ENCODE data around the gene ZMYND10. TPM values are rescaled to one million over a fixed set of nuclear protein-coding genes. Genes with fewer than 3 reads are reported as not detected.
A peak's percentile ranks its signal among the peaks of the same experiment; 100 is the strongest.

The ZMYND10 gene
- total RNA-seq, 3 donors from 2014 or later = 0.71 to 1.0 (median 0.96) TPM

DNA sequence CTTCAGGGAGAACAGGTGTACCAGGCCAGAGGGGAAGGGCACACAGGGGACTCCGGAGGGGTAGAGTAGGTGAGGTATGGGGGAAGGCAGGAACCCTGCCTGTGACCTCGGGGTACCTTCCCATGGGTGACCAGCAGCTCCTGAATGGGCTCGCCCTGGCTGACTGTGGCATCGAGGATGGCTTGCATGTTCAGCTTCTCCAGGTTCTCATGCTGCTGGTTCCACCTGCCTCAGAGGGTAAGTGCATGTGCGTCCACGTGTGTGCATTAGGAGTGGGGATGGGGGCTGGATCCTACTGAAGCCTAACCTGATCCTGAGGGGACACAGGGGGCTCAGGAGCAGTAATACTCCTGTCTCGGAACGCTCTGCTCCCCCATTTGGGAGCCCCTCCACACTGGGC lies 524 bp downstream of the ZMYND10 start:
- H3K4me3 Mint-ChIP-seq = no peak overlapping the region
- ATAC-seq (no peak), DNase-seq (no peak)
- H3K4me1 Mint-ChIP-seq (ENCODE audit: low read depth) = peaks cover 47% of the 10 kb centered on the region
- H3K27me3 Mint-ChIP-seq (ENCODE audit: low read depth) = no peaks in the 10 kb centered on the region
- H3K36me3 Mint-ChIP-seq (ENCODE audit: insufficient read depth) = peaks cover 14% of the 10 kb centered on the region
- no peaks in the 10 kb centered on the region for H3K9me3 Mint-ChIP-seq

DNA sequence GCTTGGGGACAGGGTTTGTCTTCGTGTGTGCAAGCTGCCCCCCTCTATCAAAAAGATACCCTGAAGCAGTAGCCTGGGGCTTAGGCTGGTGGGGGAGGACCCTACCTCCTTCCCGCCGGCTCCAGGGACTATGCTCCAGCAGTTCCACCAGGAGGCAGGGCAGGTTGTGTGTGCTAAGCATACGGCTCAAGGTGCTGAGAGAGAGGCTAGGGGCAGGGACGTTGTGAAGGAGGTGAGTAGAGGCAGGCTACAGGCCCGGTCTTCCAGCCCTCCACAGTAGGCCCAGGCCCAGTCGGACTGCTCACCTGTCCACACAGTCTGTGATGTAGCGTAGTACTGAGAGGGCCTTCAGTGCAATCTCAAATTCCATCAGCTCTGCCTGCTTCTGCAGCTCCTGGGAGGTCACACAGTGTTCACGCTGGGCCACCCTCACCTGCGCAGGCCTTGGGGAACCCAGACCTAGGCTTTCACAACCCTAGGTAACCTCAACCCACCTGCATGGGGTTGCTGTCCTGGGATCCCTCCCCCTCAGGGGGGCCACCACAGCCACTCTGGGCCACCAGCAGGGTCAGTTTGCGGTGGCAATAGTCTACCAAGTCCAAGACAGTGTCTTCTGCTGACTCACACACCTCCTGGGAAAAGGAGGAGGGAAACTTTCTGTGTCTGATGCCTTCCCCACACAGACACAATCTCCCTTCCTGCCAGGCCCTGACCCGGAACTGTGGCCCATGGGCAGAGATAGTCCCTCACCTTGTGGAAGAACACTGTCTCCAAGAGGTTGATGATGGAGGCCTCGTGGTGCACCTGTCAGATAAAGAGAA lies 2.5 kb downstream of the ZMYND10 start:
- DNase-seq (no peak), ATAC-seq (no peak)
- Mint-ChIP-seq H3K36me3 (ENCODE audit: insufficient read depth) (peaks cover 7% of the 10 kb centered on the region), H3K27me3 (ENCODE audit: low read depth) (no peaks in the 10 kb centered on the region), H3K9me3 (no peaks in the 10 kb centered on the region), H3K4me1 (ENCODE audit: low read depth) (peaks cover 46% of the 10 kb centered on the region), H3K4me3 (no peak overlapping the region)

DNA sequence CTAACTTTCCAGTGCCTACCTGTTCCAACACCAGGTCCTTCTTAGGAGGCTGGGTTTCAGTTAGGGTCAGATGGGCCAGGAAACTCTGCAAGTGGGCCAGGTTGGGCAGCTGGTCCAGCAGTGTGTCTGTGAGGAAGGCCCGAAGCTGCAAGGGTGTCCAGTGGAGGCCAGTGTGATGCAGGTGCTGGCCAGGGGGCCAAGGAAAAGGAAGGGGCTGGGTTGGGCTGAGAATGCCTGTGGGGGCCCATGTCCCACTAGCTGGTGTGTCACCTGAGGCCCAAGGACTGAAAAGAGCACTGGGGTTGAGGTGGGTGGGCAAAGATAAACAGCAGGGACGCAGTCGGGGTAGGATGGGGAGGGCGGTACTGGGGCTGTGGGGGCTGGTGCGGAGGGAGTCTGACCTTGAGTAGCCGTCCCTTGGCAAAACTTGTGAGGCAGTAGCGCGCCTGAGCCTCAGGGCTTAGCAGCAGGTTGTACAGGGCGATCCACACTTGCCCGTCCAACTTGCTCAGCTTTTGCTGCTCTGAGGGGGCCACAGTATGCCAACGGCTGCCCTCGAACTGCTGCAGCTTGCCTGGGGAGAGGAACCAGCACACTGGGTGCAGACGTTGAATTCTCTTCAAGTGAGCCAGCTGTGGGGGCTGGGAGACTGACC lies 3.4 kb downstream of the ZMYND10 start:
- no peaks in the 10 kb centered on the region for H3K36me3 Mint-ChIP-seq (ENCODE audit: insufficient read depth)
- DNase-seq (no peak), ATAC-seq (no peak)
- peaks cover 41% of the 10 kb centered on the region for H3K4me1 Mint-ChIP-seq (ENCODE audit: low read depth)
- no peaks in the 10 kb centered on the region for H3K27me3 Mint-ChIP-seq (ENCODE audit: low read depth)
- H3K9me3 Mint-ChIP-seq = no peaks in the 10 kb centered on the region
- H3K4me3 Mint-ChIP-seq = no peak overlapping the region

DNA sequence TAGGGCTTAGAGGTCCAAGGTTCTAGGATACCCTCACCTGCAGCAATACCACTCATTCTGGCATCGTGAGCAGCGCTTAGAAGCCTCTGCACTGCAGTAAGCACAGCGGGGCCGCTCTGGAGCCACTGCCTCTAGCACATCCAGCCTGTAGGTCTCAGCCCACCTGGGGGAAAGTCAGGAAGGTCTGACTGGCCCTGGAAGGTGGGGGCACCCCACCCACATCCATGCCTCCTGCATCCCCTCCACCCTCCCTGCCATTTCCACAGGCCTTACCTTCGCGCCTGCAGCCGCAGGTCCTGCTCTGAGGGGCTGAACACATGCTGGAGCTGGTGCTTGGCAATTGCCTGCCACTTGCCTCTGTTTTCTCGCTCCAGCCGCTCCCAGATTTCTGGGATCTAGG lies 4.0 kb downstream of the ZMYND10 start:
- Mint-ChIP-seq H3K4me1 (ENCODE audit: low read depth) (peaks cover 41% of the 10 kb centered on the region), H3K36me3 (ENCODE audit: insufficient read depth) (peaks cover 2% of the 10 kb centered on the region), H3K9me3 (no peaks in the 10 kb centered on the region), H3K27me3 (ENCODE audit: low read depth) (no peaks in the 10 kb centered on the region), H3K4me3 (peak overlapping the region; percentile 96)
- ATAC-seq = no peak
- DNase-seq = no peak

DNA sequence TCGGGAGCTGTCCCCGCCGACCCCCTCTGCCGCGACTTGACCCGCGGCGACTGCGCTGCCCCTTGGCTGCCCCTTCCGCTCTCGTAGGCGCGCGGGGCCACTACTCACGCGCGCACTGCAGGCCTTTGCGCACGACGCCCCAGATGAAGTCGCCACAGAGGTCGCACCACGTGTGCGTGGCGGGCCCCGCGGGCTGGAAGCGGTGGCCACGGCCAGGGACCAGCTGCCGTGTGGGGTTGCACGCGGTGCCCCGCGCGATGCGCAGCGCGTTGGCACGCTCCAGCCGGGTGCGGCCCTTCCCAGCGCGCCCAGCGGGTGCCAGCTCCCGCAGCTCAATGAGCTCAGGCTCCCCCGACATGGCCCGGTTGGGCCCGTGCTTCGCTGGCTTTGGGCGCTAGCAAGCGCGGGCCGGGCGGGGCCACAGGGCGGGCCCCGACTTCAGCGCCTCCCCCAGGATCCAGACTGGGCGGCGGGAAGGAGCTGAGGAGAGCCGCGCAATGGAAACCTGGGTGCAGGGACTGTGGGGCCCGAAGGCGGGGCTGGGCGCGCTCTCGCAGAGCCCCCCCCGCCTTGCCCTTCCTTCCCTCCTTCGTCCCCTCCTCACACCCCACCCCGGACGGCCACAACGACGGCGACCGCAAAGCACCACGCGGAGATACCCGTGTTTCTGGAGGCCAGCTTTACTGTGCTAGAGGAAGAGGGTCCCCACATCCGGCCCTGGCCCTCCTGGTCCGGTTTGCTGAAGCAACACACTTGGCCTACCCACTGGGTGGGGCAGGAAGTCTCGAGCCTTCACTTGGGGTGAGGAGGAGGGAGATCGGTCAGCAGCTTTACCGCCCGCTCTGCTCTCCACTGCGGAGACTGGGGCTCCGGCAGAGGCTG lies 4.8 kb downstream of the ZMYND10 start, which contains the start of gene RASSF1:
RASSF1 (minus strand) TSS at position 389 of the 882 bp plus-strand sequence; CDS start at position 358, 31 bp downstream.
- Mint-ChIP-seq H3K9me3 (no peaks in the 10 kb centered on the region), H3K4me1 (ENCODE audit: low read depth) (peaks cover 42% of the 10 kb centered on the region), H3K36me3 (ENCODE audit: insufficient read depth) (peaks cover 2% of the 10 kb centered on the region), H3K4me3 (peak within 1 kb of the TSS; percentile 96), H3K27me3 (ENCODE audit: low read depth) (no peaks in the 10 kb centered on the region)
- DNase-seq (peak; percentile 44), ATAC-seq (peak; percentile 19 to 24)

DNA sequence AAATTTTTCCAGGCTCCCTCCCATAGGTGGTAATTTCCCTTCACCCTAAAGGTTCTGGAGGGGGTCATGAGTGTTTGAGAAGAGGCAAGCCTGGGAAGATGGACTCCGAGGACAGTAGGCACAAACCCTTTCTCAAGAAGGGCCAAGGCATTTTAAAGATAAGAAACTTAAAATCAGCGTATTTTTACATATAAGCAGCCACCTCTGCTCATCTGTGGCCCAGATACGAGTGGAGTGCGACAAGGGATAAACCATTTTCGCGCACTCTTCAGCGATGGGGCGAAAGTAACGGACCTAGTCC lies 5.4 kb downstream of the ZMYND10 start:
- no peak for ATAC-seq
- H3K9me3 Mint-ChIP-seq = no peaks in the 10 kb centered on the region

DNA sequence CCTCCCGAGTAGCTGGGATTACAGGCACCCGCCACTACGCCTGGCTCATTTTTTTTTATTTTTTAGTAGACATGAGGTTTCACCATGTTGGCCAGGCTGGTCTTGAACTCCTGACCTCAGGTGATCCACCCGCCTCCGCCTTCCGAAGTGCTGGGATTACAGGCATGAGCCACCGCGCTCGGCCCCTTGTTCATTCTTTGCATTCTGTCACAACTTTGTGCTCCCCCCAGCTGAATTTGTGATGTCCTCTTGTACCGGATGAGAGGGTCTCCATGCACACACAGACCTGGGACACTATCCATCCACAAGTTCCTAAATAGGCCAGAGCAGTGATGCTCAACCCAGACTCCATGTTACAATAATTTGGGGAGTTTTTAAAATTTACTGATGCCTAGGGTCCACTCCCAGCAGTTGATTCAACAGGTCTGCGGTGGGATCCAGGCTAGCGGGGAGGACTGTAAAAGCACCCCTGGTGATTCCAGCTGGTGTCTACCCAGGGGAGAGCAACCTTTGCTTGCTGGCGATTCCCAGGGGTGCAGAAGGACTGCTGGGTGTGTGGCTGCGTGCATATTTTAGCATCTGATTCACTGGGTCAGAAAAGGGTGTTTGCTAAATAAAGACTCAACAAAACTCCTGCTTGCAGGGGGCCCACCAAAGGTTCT lies 5.9 kb downstream of the ZMYND10 start:
- peaks cover 46% of the 10 kb centered on the region for H3K4me1 Mint-ChIP-seq (ENCODE audit: low read depth)
- ATAC-seq (no peak), DNase-seq (no peak)
- no peaks in the 10 kb centered on the region for H3K27me3 Mint-ChIP-seq (ENCODE audit: low read depth)
- no peaks in the 10 kb centered on the region for H3K9me3 Mint-ChIP-seq
- H3K36me3 Mint-ChIP-seq (ENCODE audit: insufficient read depth) = peaks cover 4% of the 10 kb centered on the region
- peak overlapping the region; percentile 96 for H3K4me3 Mint-ChIP-seq

More for the DNA sequence above, 5.4 kb downstream of the ZMYND10 start:
- no peak for DNase-seq
- Mint-ChIP-seq H3K4me1 (ENCODE audit: low read depth) (peaks cover 43% of the 10 kb centered on the region), H3K4me3 (peak overlapping the region; percentile 96), H3K36me3 (ENCODE audit: insufficient read depth) (peaks cover 4% of the 10 kb centered on the region), H3K27me3 (ENCODE audit: low read depth) (no peaks in the 10 kb centered on the region)

DNA sequence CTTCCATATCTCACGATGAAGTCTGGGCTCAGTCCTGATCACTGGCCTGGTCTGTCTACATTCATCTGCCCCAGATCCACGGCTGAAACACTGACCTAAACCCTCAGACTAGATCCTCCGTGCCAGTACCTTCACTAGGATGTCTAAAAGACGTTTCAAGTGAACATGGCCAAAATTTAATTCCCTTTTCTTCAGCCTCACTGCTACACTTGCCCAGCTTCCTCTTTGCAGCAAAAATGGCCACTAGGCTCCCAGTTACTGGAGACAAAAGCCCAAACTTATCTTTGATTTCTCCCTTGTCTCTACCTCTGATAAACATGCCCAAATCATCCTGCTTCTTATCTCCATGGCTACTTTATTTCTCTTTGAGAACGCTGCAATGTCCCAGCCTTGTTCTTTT lies 6.6 kb downstream of the ZMYND10 start:
- DNase-seq (no peak), ATAC-seq (no peak)
- Mint-ChIP-seq H3K4me1 (ENCODE audit: low read depth) (peaks cover 52% of the 10 kb centered on the region), H3K36me3 (ENCODE audit: insufficient read depth) (peaks cover 7% of the 10 kb centered on the region), H3K4me3 (peak overlapping the region; percentile 96), H3K9me3 (no peaks in the 10 kb centered on the region), H3K27me3 (ENCODE audit: low read depth) (no peaks in the 10 kb centered on the region)

DNA sequence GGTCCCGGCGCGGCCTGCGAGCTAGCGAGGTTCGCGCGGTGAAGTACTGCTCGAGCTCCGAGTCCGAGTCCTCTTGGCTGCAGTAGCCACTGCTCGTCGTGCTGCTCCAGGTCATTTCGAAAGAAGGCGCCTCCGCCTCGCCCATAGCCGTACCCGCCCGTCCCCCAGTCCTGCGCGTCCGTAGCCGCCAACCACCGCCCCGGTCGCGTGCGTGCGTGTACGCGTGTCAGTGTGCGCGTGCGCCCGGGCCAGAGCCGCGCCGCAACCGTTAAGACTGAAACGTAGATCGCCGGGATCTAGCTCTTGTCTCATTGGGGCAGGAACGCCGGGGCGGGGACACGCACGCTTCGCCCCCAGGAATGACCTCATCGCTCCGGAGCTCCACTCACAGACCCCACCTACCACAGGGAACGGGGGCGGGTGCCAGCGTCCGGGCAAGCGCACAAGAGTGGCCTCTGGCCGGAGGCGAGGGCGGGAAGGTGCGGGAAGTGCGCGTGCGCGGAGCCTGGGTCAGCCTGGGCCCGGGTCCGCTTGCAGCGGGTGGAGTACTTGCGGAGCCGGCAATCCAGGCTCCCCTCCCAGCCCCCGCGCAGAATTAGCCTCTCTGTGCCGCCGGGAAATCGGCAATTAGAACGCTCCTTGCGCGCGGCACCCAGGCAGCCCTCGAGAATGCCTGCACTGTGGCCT lies 8.2 kb downstream of the ZMYND10 start:
- peak; percentile 80 to 86 for ATAC-seq
- H3K36me3 Mint-ChIP-seq (ENCODE audit: insufficient read depth) = peaks cover 10% of the 10 kb centered on the region
- H3K4me3 Mint-ChIP-seq = peak overlapping the region; percentile 96
- peaks cover 59% of the 10 kb centered on the region for H3K4me1 Mint-ChIP-seq (ENCODE audit: low read depth)
- no peaks in the 10 kb centered on the region for H3K9me3 Mint-ChIP-seq
- peak; percentile 90 for DNase-seq
- H3K27me3 Mint-ChIP-seq (ENCODE audit: low read depth) = no peaks in the 10 kb centered on the region

DNA sequence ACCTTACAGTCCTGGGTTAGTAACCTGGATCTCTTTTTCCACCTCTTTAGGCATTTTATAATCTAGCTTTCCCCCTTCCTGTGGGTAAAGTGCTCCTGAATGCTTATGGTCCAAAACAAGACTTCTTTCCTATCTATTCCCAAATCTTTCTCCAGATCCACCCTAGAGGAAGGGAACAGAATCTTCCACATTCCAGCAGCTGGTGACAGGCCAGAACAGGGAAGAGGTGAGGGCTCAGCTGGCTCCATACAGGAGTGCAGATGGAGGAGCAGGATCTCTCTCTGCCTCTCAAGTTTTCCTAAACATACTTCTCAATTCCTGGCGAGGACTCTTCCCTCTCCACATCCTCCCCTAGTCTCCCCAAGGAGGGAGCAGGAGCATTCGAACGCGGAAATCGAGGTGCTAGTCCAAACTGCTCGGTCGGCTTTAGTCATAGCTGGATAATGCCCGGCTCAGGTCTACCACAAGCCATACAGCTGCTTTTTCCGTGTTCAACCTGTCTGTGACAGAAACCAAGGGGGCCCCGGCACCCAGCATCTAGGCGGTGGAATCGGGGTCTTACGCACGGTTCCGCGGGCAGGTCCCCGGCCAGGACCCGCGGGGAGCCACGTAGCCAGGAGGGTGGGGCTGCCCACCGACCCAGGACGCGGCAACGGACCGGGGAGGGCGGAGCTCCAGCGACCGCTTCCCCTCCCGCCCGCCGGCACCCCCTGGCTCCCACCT lies 8.9 kb downstream of the ZMYND10 start:
- H3K36me3 Mint-ChIP-seq (ENCODE audit: insufficient read depth) = peaks cover 14% of the 10 kb centered on the region
- H3K9me3 Mint-ChIP-seq = no peaks in the 10 kb centered on the region
- no peaks in the 10 kb centered on the region for H3K27me3 Mint-ChIP-seq (ENCODE audit: low read depth)
- no peak for DNase-seq
- peak overlapping the region; percentile 96 for H3K4me3 Mint-ChIP-seq
- peak; percentile 36 to 39 for ATAC-seq
- H3K4me1 Mint-ChIP-seq (ENCODE audit: low read depth) = peaks cover 59% of the 10 kb centered on the region

DNA sequence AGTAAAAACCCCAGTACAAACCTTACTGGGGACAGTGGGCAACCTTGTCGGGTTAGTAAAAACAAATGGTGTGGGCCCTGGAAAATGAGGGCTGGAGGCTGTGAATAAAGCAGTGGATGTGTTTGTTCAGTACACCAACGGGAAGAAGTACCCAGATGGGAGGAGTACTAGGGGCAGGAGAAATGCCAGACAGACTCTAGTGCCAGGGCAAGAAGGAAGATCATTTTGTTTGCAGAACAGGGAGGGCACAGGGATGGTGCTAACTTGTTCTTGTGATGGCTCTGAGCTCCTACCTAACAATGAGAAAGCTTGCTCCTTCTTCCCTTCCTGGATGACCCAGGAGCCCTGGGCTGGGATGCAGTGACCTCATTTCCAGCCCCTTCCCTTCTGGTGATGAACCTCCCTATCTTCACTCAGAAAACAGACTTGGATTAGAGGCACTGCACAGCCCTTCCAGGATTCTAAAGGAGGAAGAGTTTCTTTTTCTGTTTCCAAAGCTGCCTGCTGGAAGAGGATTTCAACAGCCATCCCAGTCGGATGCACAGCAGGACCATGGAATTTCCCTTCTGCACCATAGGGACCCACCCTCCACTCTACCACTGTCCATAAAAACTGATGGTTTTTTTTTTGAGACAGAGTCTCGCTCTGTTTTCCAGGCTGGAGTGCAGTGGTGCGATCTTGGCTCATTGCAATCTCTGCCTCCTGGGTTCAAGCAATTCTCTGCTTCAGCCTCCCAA lies 11.0 kb downstream of the ZMYND10 start:
- H3K36me3 Mint-ChIP-seq (ENCODE audit: insufficient read depth) = peaks cover 16% of the 10 kb centered on the region
- ATAC-seq = no peak
- H3K4me1 Mint-ChIP-seq (ENCODE audit: low read depth) = peaks cover 47% of the 10 kb centered on the region

DNA sequence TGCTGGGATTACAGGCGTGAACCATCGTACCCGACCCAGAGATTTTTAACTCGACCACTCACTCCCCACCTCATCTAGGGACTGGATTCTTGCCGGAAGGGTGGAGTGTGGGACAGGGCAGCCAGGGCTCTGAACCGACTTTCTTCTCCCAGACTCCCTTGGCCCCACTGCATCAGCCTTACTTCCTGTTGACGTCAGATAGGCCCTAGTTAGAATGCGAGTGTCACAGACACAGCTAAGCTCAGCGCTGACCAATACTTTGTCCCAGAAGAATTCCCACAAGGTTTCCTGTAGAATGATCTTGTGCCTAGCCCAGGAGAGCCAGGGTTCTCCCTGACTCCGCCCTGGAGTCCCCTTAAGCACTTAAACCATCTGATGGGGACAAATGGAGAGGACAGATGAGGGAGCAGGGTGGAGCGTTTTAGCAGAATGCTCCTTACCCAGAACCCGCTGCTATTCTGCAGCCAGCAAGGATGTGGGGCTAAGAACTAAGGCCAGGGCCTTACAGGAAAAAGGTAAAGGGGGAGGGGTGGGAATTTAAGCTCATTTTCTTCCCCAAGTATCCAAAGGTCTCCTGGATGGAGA lies 11.7 kb downstream of the ZMYND10 start:
- H3K4me3 Mint-ChIP-seq = peak overlapping the region; percentile 58
- peaks cover 16% of the 10 kb centered on the region for H3K36me3 Mint-ChIP-seq (ENCODE audit: insufficient read depth)
- peaks cover 41% of the 10 kb centered on the region for H3K4me1 Mint-ChIP-seq (ENCODE audit: low read depth)
- DNase-seq = no peak
- ATAC-seq = no peak
- no peaks in the 10 kb centered on the region for H3K9me3 Mint-ChIP-seq
- H3K27me3 Mint-ChIP-seq (ENCODE audit: low read depth) = no peaks in the 10 kb centered on the region

More for the DNA sequence above, 11.0 kb downstream of the ZMYND10 start:
- no peaks in the 10 kb centered on the region for H3K9me3 Mint-ChIP-seq
- H3K4me3 Mint-ChIP-seq = peak overlapping the region; percentile 58
- DNase-seq = no peak
- no peaks in the 10 kb centered on the region for H3K27me3 Mint-ChIP-seq (ENCODE audit: low read depth)
